Endothelial cell of umbilical vein (primary cell): ENCODE measurements around the gene TBC1D8B. TPM values are rescaled to one million over a fixed set of nuclear protein-coding genes. Genes with fewer than 3 reads are reported as not detected.

Experiments used
- BruUV-seq: library from RNA; stranded (reverse); fragments of 400-500 nt; replicated peaks from 2 replicates; lab custom pipeline; 2021; lab: Mats Ljungman, UMichigan
- CTCF ChIA-PET: fragments of 300-600, 350-600 bp; sonication (Branson Sonifier 250); formaldehyde crosslinking; loops from one replicate; lab custom pipeline; 2021; ENCODE audit warnings: antibody characterized with exemption, inconsistent platforms; lab: Charles Lee
- POLR2A ChIA-PET: fragments of 300-600, 350-600 bp; sonication (Branson Sonifier 250); formaldehyde crosslinking; loops from one replicate; lab custom pipeline; 2021; ENCODE audit warnings: antibody characterized with exemption, inconsistent platforms; lab: Charles Lee
- DNase-seq: peaks from one replicate; pipeline ENCODE4 v3.0.0-alpha.2; 2011; ENCODE audit warnings: low read depth, low spot score
- FAIRE-seq: peaks from 2 replicates; lab custom pipeline; 2011; peaks lifted over from hg19 to GRCh38; lab: Jason Lieb, UNC
- H2AFZ ChIP-seq: 2 replicates; pipeline ENCODE4 v1.6.0; 2012; ENCODE audit warnings: low read depth, low read length, control low read depth, inconsistent platforms
- H3K27ac ChIP-seq: 2 replicates; pipeline ENCODE4 v1.5.1; 2011; ENCODE audit warnings: low read depth, mild to moderate bottlenecking, control low read depth, low read length, moderate library complexity; ENCODE audit not compliant: insufficient read depth
- H3K27me3 ChIP-seq, 2 experiments: 2 replicates each; pipeline versions ENCODE4 v1.6.0 to v1.6.1; 2011; ENCODE audit warnings: low read length in 2 of 2, mixed read lengths in 1 of 2; ENCODE audit not compliant: control insufficient read depth in 2 of 2, insufficient read depth in 2 of 2
- H3K36me3 ChIP-seq, 2 experiments: 2 replicates in 1 of 2; 3 replicates in 1 of 2; pipeline ENCODE4 v1.5.1; 2011; ENCODE audit warnings: low read length in 2 of 2, mild to moderate bottlenecking in 1 of 2, moderate library complexity in 1 of 2; ENCODE audit not compliant: control insufficient read depth in 2 of 2, insufficient read depth in 2 of 2; ENCODE audit errors: extremely low read depth in 1 of 2
- H3K4me1 ChIP-seq: 3 replicates; pipeline ENCODE4 v1.5.1; 2011; ENCODE audit warnings: mild to moderate bottlenecking, low read length; ENCODE audit not compliant: control insufficient read depth, insufficient read depth; ENCODE audit errors: extremely low read depth
- H3K4me2 ChIP-seq: 2 replicates; pipeline ENCODE4 v1.6.1; 2011; ENCODE audit warnings: low read length, control low read depth, mixed read lengths; ENCODE audit not compliant: insufficient read depth
- H3K4me3 ChIP-seq, 3 experiments: fragments of 200-600 bp in 1 of 3; sonication (generic), shearing (Covaris generic) in 1 of 3; replicated peaks in 1 of 3; 2 replicates each; pipeline ENCODE4 v1.5.1; 2011 to 2016; ENCODE audit warnings: control low read depth in 3 of 3, low read length in 3 of 3, mild to moderate bottlenecking in 2 of 3, inconsistent platforms in 1 of 3, low read depth in 1 of 3, moderate library complexity in 1 of 3; ENCODE audit not compliant: insufficient read depth in 1 of 3
- H3K79me2 ChIP-seq: 2 replicates; pipeline ENCODE4 v1.6.0; 2012; ENCODE audit warnings: low read length, inconsistent platforms; ENCODE audit not compliant: control insufficient read depth, insufficient read depth
- H3K9ac ChIP-seq: replicated peaks from 2 replicates; pipeline ENCODE3; 2011; ENCODE audit warnings: low read length, control low read depth; ENCODE audit not compliant: insufficient read depth; ENCODE audit errors: extremely low read depth
- H3K9me1 ChIP-seq: replicated peaks from 3 replicates; pipeline ENCODE4 v1.6.0; 2011; ENCODE audit warnings: mild to moderate bottlenecking, low read length; ENCODE audit not compliant: control insufficient read depth, insufficient read depth; ENCODE audit errors: extremely low read depth
- H3K9me3 ChIP-seq: replicated peaks from 2 replicates; pipeline ENCODE4 v1.5.1; 2012; ENCODE audit warnings: low read length, inconsistent platforms; ENCODE audit not compliant: control insufficient read depth, insufficient read depth
- H4K20me1 ChIP-seq: replicated peaks from 2 replicates; pipeline ENCODE3; 2011; ENCODE audit warnings: mild to moderate bottlenecking, low read length; ENCODE audit not compliant: control insufficient read depth, insufficient read depth; ENCODE audit errors: extremely low read depth
- EZH2 ChIP-seq: IDR thresholded peaks from 2 replicates; pipeline ENCODE4 v1.6.1; 2012; ENCODE audit warnings: borderline replicate concordance, low read depth, mild to moderate bottlenecking, moderate library complexity, low read length, inconsistent platforms; ENCODE audit not compliant: severe bottlenecking
- FOS ChIP-seq: IDR thresholded peaks from 2 replicates; pipeline ENCODE4 v1.6.1; 2011; ENCODE audit warnings: mild to moderate bottlenecking, low read length, moderate library complexity, borderline replicate concordance; ENCODE audit not compliant: insufficient read depth
- GATA2 ChIP-seq: IDR thresholded peaks from 2 replicates; pipeline ENCODE4 v1.7.0; 2011; ENCODE audit warnings: low read depth, mild to moderate bottlenecking, moderate library complexity, mixed read lengths, low read length; ENCODE audit not compliant: insufficient read length, insufficient read depth
- JUN ChIP-seq: IDR thresholded peaks from 2 replicates; pipeline ENCODE4 v1.6.1; 2011; ENCODE audit warnings: borderline replicate concordance, low read depth; ENCODE audit not compliant: insufficient read length, insufficient read depth
- MYC ChIP-seq: IDR thresholded peaks from one replicate; pipeline ENCODE4 v1.6.1; 2011; ENCODE audit warnings: mild to moderate bottlenecking, low read depth, low read length
- POLR2A ChIP-seq: IDR thresholded peaks from 2 replicates; pipeline ENCODE4 v1.6.1; 2012; ENCODE audit warnings: low read depth, mild to moderate bottlenecking, control low read depth, low read length
- POLR2AphosphoS5 ChIP-seq: IDR thresholded peaks from 2 replicates; pipeline ENCODE4 v1.6.1; 2012; ENCODE audit warnings: low read depth, mild to moderate bottlenecking, control low read depth, low read length, moderate library complexity; ENCODE audit not compliant: insufficient read depth
- dilution Hi-C: fragments of 300-500 bp; cut with MboI; formaldehyde crosslinking; loops from one replicate; pipeline ENCODE4 v1.15.0; 2019; ENCODE audit warnings: low sequenced_read_pairs; ENCODE audit not compliant: extremely low pct_ligation_motif_present
- intact Hi-C: fragments of 100-400 bp; cut with micrococcal nuclease; formaldehyde crosslinking; loops from one replicate; pipeline ENCODE4 v1.10.0; 2022
- polyA plus RNA-seq, 4 experiments: library from polyadenylated mRNA; depleted of rRNA in 3 of 4; stranded (reverse) in 3 of 4; unstranded in 1 of 4; fragments of >200 nt; gene quantifications; 2 replicates each; pipeline versions ENCODE4 v1.2.1 to v1.2.3, GENCODE V29; 2011 to 2012; ENCODE audit warnings: missing spikeins in 1 of 4
- total RNA-seq: library from RNA; stranded (reverse); gene quantifications from 2 replicates; pipeline ENCODE4 v1.2.3, GENCODE V29; 2021
- TF ChIP-seq, protein P1 (sequence below), 2 donors: IDR thresholded peaks; 1 replicate in 1 of 2; 2 replicates in 1 of 2; pipeline ENCODE4 v1.5.1; 2011; ENCODE audit warnings: low read length in 2 of 2, mild to moderate bottlenecking in 2 of 2, moderate library complexity in 2 of 2, control low read depth in 1 of 2, inconsistent platforms in 1 of 2, low read depth in 1 of 2; ENCODE audit not compliant: insufficient read depth in 1 of 2; ENCODE audit errors: extremely low read depth in 1 of 2
- TF ChIP-seq, protein P2 (sequence below): IDR thresholded peaks from 2 replicates; pipeline ENCODE4 v1.6.1; 2011; ENCODE audit not compliant: insufficient read depth, insufficient read length

The TBC1D8B gene
- total and polyA plus RNA-seq, 2 donors (not counting 3 experiments of a cell fraction or from before 2014, with no cell fraction given): 1.4 to 3.9 TPM

DNA sequence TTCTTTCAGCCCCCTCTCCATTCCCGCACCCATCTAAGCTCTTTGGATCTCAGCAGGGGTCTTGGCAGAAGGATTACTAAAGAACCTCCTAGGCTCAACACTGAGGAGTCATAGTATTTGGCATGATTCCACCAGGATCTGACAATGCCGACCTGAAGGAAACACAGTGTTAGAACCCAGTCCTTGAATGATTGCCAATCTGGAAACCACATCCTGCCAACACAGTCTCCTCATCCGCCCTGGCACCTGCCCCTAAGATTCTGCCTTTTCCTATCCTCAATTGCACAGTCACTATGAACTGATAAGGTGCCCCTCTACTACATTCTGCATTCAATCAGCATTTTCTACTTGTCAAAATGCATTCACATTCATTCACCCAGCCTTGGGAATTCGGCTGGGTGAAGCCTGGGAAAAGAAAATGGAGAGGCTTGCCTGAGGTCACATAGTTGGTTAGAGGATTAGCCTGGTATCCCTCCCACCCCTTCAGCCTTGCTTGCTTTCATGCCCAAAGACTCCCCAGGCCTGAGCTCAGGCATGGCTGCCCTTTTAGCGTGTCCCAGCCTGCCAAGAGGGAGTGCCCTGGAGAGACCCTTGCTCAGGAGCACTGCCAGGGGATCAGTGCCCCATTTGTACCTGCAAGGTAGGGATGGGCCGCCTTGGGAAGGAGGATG, 115.5 kb downstream of the TBC1D8B start:
- Histone ChIP-seq H3K9ac (no peak overlapping the region), H3K36me3 (no peaks in the 10 kb centered on the region), H3K4me3 (no peak overlapping the region), H3K27me3 (peaks cover 3 to 17% of the 10 kb centered on the region in 2 experiments), H3K9me3 (no peaks in the 10 kb centered on the region), H3K4me2 (no peak overlapping the region), H3K9me1 (no peaks in the 10 kb centered on the region), H2AFZ (no peak overlapping the region), H3K27ac (no peak overlapping the region), H3K79me2 (no peaks in the 10 kb centered on the region), H4K20me1 (no peaks in the 10 kb centered on the region), H3K4me1 (peaks cover 17% of the 10 kb centered on the region)
- dilution Hi-C loops: no loop called here
- TF ChIP-seq MYC (no peak), EZH2 (no peak), FOS (peak; percentile 75), JUN (peak; percentile 24), POLR2AphosphoS5 (peak; percentile 82), GATA2 (peak; percentile 97), POLR2A (no peak)
- TF ChIP-seq, protein P1, sequence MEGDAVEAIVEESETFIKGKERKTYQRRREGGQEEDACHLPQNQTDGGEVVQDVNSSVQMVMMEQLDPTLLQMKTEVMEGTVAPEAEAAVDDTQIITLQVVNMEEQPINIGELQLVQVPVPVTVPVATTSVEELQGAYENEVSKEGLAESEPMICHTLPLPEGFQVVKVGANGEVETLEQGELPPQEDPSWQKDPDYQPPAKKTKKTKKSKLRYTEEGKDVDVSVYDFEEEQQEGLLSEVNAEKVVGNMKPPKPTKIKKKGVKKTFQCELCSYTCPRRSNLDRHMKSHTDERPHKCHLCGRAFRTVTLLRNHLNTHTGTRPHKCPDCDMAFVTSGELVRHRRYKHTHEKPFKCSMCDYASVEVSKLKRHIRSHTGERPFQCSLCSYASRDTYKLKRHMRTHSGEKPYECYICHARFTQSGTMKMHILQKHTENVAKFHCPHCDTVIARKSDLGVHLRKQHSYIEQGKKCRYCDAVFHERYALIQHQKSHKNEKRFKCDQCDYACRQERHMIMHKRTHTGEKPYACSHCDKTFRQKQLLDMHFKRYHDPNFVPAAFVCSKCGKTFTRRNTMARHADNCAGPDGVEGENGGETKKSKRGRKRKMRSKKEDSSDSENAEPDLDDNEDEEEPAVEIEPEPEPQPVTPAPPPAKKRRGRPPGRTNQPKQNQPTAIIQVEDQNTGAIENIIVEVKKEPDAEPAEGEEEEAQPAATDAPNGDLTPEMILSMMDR (IDR thresholded peaks at IDR 0.05; ENCODE audit: extremely low read depth in 1 of 2, insufficient read depth in 1 of 2, low read depth in 1 of 2, low read length in 2 of 2): no peak
- TF ChIP-seq, protein P2, sequence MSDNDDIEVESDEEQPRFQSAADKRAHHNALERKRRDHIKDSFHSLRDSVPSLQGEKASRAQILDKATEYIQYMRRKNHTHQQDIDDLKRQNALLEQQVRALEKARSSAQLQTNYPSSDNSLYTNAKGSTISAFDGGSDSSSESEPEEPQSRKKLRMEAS: no peak
- BruUV-seq: no TSS peak
- ChIA-PET POLR2A (interaction anchor here (1.0 kb wide), 1 partner anchor 24 kb away, joined by 3 read pairs; no protein-coding TSS in a partner anchor), CTCF (interaction anchor here (0.6 to 1.1 kb wide), 3 partner anchors 12 to 42 kb away, joined by 3 to 7 read pairs (median 4); no protein-coding TSS in a partner anchor)
- intact Hi-C loops: loop anchor here (1.0 kb wide), 2 partner anchors 14 to 24 kb away; no protein-coding TSS in a partner anchor
- FAIRE-seq (peak; percentile 98), DNase-seq (peak; percentile 86)
